GM12891 (cell line): ENCODE data around the gene TMEM39A.
A peak's percentile ranks its signal among the peaks of the same experiment; 100 is the strongest.

ENCODE experiments used
- DNase-seq: peaks from one replicate; pipeline ENCODE4 v3.0.0; 2011; ENCODE audit warnings: low spot score; ENCODE audit not compliant: insufficient read length
- FAIRE-seq: peaks from 2 replicates; lab custom pipeline; 2011; peaks lifted over from hg19 to GRCh38; lab: Jason Lieb, UNC
- PAX5 ChIP-seq: IDR thresholded peaks from 2 replicates; pipeline ENCODE4 v1.6.1; 2011; ENCODE audit warnings: low read length, moderate library complexity, mild to moderate bottlenecking; ENCODE audit not compliant: insufficient read depth, severe bottlenecking
- POLR2A ChIP-seq: IDR thresholded peaks from 2 replicates; pipeline ENCODE4 v1.6.1; 2011; ENCODE audit warnings: low read depth, low read length, control low read depth
- POLR2AphosphoS5 ChIP-seq: IDR thresholded peaks from 2 replicates; pipeline ENCODE4 v1.6.1; 2011; ENCODE audit warnings: low read depth, low read length, control low read depth
- POU2F2 ChIP-seq: IDR thresholded peaks from 2 replicates; pipeline ENCODE4 v1.6.1; 2011; ENCODE audit warnings: low read depth, mild to moderate bottlenecking, control low read depth, low read length, moderate library complexity
- SPI1 ChIP-seq: IDR thresholded peaks from 2 replicates; pipeline ENCODE4 v1.6.1; 2011; ENCODE audit warnings: low read depth, low read length, control low read depth
- TAF1 ChIP-seq: IDR thresholded peaks from 2 replicates; pipeline ENCODE4 v1.6.1; 2011; ENCODE audit warnings: low read depth, low read length, control low read depth

Gene TMEM39A

DNA sequence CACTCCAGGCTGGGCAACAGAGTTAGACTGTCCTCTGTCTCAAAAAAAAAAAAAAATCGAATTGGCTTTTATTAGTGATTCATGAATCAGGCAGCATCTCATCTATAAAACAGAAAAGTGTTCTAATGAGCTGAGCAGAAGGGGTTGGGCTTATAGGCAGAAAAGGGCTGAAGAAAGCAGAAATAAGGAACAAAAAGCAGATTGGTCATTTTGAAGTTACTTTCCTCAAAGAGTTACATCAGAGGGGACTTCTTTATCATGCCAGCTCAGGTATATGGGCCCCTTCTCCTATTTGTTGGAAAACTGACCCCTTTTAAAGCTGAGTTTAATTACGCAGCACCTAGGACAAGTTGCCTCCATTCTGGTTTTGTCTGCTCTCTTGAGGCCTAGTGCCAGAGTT is 4.6 kb upstream of the TMEM39A start:
- FAIRE-seq (no peak), DNase-seq (no peak)
- TF ChIP-seq PAX5 (no peak), POLR2AphosphoS5 (no peak), SPI1 (no peak), POU2F2 (no peak), POLR2A (no peak), TAF1 (no peak)

DNA sequence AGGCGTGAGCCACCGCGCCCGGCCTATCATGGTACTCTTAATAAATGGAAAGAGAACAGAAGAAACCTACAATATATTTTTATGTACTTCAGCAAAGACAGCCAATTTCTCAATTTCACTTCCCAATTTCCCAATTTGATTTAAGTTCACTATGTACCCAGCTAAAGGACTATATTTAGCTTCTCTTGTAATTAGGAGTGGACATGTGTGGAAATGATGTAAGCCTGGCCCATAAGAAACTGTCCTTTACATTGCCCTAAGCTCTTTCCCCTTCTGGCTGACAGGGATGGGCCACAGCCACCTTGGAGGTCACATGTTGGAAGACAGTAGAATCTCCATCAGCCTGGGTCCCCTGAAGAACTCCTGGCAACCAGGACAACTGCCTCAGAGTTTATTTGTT is 6.2 kb downstream of the TMEM39A start:
- FAIRE-seq (no peak), DNase-seq (no peak)
- no peak for TF ChIP-seq PAX5
- no peak for TF ChIP-seq POLR2AphosphoS5
- TF ChIP-seq POU2F2: no peak
- TF ChIP-seq TAF1: no peak
- TF ChIP-seq POLR2A: no peak

DNA sequence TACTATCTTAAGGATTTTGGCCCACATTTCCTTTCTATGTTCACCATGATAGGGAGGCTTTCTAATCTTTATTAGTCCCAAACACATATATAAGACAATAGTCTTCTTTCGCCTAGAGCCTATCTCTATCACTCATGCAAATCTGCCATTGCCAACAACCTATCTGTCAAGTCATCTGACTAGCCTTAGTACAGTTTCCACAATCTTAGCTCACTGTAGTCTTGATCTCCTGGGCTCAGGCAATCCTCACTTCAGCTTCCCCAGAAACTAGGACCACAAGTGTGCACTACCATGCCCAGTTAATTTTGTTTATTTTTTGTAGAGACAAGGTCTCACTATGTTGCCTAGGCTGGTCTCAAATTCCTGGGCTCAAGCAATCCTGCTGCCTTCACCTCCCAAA is 6.9 kb downstream of the TMEM39A start:
- FAIRE-seq: no peak
- TF ChIP-seq SPI1 (no peak), POLR2AphosphoS5 (0 out of 2 replicates have a peak, but pooled peaks have one; percentile 24)
- no peak for DNase-seq

DNA sequence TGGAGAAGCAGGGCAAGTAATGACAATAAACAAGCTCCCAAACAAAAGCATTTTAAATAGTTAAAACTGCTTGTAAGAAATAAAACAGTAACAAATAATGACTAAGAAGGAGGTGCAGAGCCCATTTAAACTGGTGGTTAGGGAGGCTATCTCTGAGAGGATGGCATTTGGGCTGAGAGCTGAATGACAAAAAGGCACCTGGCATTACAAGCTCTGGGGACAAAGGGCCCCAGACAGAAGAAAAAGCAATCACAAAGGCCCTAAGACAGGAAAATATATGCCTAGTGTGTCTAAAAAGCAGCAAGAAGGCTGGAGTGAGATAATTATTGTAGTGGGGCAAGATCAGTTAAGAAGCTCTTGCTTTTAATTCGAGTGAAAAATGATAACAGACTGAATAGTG is 9.6 kb downstream of the TMEM39A start:
- no peak for TF ChIP-seq SPI1
- no peak for TF ChIP-seq PAX5
- no peak for TF ChIP-seq TAF1
- TF ChIP-seq POLR2A: no peak
- no peak for TF ChIP-seq POU2F2
- TF ChIP-seq POLR2AphosphoS5: no peak
- FAIRE-seq (no peak), DNase-seq (no peak)

DNA sequence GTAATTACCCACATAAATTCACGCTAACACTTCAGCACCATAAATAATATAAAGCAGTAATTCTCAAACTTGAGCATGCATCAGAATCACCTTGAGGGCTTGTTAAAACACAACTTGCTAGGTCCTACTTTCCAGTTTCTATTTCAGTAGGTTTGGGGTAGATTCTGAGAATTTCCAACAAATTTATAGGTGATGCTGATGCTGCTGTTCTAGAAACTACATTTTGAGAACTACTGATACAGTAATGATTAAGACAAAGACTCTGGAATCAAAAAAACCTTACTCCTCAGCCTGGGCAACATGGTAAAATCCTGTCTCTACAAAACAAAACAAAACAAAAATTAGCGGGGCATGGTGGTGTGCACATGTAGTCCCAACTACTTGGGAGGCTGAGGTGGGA is 18.8 kb downstream of the TMEM39A start:
- FAIRE-seq: no peak
- TF ChIP-seq SPI1: no peak
- no peak for DNase-seq

DNA sequence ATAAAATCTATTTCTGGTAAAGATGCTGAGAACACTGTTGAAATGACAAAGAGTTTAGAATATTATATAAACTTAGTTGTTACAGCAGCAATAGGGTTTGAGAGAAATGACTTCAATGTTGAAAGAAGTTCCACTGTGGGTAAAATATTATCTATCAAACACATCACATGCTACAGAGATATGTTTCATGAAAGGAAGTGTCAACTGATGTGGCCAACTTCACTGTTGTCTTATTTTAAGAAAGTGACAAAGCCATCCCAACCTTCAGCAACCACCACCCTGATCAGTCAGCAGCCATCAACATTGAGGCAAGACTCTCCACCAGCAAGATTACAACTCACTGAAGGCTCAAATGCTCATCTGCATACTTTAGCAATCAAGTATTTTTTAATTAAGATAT is 20.2 kb downstream of the TMEM39A start:
- DNase-seq: no peak
- TF ChIP-seq SPI1 (no peak), POLR2A (no peak), PAX5 (no peak), TAF1 (no peak), POU2F2 (no peak), POLR2AphosphoS5 (no peak)
- no peak for FAIRE-seq

DNA sequence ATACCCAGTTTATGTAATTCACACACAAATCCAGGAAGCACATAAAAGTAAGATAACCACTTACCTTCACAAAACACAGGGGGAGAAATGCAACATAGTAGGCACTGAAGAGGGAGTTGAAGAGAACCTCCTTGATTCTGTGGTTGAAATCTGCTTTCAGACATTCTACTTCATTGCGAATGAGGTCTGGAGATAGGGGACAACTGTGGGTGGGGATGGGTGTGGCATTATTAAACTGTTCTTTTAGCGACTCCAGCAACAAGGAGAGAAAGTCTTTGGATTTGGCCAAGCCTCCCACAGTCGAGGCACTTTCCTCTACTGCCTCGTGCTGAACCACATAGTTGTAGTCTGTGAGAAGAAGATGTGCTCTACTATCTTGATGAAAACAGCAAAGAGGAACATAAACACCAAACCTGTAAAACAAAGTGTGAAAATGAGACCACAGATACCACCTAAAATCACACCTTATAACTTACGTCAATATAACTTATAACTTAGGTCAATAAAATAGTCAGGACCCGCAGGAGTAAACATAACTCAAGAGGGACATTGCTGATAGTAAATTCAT is 25.6 kb downstream of the TMEM39A start:
- DNase-seq: no peak
- no peak for TF ChIP-seq POLR2A
- TF ChIP-seq POU2F2: no peak
- TF ChIP-seq TAF1: no peak
- TF ChIP-seq POLR2AphosphoS5: no peak
- FAIRE-seq: no peak

DNA sequence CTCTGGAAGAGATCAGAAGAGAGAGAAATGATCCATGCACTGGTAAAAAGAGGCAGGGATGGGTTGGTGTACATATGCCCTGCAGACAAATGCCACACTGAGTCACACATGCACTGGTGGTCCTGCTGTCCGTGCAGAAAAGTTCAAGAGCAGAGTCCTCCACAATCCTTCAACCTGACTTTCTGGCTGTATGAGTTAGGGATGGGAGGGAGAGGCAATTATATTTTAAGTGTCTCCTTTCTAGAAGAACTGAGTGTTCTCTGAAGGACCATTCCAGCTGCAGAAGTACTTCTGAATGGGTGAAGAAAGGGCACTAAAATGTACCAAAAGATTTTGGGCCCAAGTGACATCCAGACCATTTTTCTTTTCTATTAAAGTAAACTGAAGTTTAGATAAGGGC is 26.4 kb downstream of the TMEM39A start:
- TF ChIP-seq POU2F2 (no peak), TAF1 (no peak), POLR2AphosphoS5 (no peak), POLR2A (no peak), PAX5 (no peak), SPI1 (no peak)
- no peak for DNase-seq
- no peak for FAIRE-seq

DNA sequence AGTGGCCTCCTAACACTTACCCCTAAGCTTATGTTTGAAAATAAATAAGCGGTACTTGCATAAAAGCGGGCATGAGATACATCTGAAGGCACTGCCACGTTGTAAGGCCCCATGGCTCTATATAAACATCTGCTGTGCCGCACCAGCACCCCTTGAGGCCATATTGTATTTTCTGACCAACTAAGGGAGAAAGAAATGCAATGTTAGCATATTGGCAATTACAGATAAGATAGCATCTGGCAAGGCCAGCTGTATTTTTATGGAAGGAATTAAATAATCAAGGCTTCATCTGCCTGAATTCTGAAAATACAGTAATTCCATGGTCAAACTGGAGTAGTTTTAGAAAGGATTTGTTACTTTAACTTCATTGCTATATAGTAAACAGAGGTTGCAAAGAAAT is 28.7 kb downstream of the TMEM39A start:
- TF ChIP-seq TAF1: no peak
- TF ChIP-seq PAX5: no peak
- no peak for TF ChIP-seq POLR2A
- TF ChIP-seq POLR2AphosphoS5: no peak
- no peak for TF ChIP-seq SPI1
- no peak for TF ChIP-seq POU2F2
- FAIRE-seq (no peak), DNase-seq (no peak)

DNA sequence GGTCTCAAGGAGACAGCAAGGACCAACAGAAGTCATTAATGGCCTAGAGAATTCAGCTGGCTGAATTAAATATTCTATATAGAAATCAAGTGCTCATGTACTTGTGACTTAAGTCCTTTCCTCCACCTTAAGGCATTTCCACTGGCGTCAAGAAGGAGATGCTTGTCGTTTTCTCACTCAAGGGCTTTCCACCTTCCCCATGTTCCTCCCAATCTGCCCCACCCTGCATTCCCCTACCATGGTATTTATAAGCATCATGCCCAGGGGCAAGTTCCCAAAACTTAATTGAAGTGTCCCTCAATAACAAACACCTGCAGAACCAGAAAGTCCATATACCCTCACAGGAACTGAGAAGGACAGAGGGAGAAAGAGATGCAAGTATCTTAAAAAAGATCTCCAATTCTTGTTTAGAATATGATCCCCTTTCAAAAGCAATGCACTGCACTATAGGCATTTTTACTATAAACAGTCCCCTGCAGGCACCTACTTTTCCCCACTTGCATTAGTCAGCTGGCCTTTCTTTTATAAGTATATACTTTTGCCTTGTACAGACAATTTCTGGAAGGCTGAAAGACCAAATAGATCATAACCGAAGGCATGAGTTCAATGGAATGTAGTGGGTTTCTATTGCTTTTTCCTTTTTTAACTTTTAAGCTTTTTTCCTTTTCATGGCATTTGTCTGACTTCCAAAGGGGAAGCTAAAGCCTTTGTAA is 29.6 kb downstream of the TMEM39A start:
- TF ChIP-seq SPI1: no peak
- no peak for TF ChIP-seq POU2F2
- TF ChIP-seq TAF1: no peak
- no peak for TF ChIP-seq POLR2AphosphoS5
- TF ChIP-seq POLR2A: no peak
- TF ChIP-seq PAX5: no peak
- DNase-seq: no peak
- FAIRE-seq: no peak
